ENCODE results near the gene AMH. TPM values are rescaled to one million over a fixed set of nuclear protein-coding genes. Genes with fewer than 3 reads are reported as not detected.
A peak's percentile ranks its signal among the peaks of the same experiment; 100 is the strongest.
"Not testable (repeated sequence)": the region's sequence is repeated elsewhere in the genome, so short reads cannot be mapped to it uniquely, and the experiment has no call there.

Gene AMH
- total RNA-seq (2021; ENCODE audit: unreplicated experiment), result 21.9 TPM
- 10.3 TPM for polyA plus RNA-seq (2012; ENCODE audit: insufficient read length)
- Bru-seq, nascent RNA, result percentile 45 among the genes with signal in this experiment
- BruChase-seq, experiment 1, labeled RNA remaining after a 2-hour chase, result percentile 66 among the genes with signal in this experiment
- BruChase-seq, experiment 2, labeled RNA remaining after a 6-hour chase, result percentile 82 among the genes with signal in this experiment
- long read RNA-seq, transcript AMH-202 (3 exons, 1,686 nt), result major isoform, 25 of 36 reads
- long read RNA-seq, partial matches to known transcripts, result 1 of 36 reads
- long read RNA-seq, other reads (novel, unspliced or antisense), result 10 of 36 reads

- DNase-seq (ENCODE audit: low read depth, low spot score), result no peak
- H3K27ac ChIP-seq (ENCODE audit: low read length), result no peak within 1 kb of the TSS
- no peaks in the 10 kb centered on the region for H3K27me3 ChIP-seq (ENCODE audit: control insufficient read depth, insufficient read depth, low read length)
- H3K36me3 ChIP-seq (ENCODE audit: control insufficient read depth, insufficient read depth, low read length), result no peaks in the 10 kb centered on the region
- ChIA-PET CTCF (no interaction called here), POLR2A (interaction anchor here (0.5 kb wide), 1 partner anchor 9 kb away, joined by 3 read pairs; no protein-coding TSS in a partner anchor)
- peaks cover 7% of the 10 kb centered on the region for H3K4me1 ChIP-seq (ENCODE audit: control insufficient read depth, insufficient read depth, low read length)
- H3K4me3 ChIP-seq (ENCODE audit: low read depth in 2 of 2, low read length in 2 of 2), result no peak within 1 kb of the TSS
- in situ Hi-C loops (cut with HindIII; ENCODE audit: low pct_unique_long_range_greater_than_20kb, low sequenced_read_pairs), result no loop called here
- no peaks in the 10 kb centered on the region for H3K9me3 ChIP-seq (ENCODE audit: control insufficient read depth, insufficient read depth, low read depth, low read length)
- ATAC-seq, result peak; percentile 36
- TF ChIP-seq SIN3A (IDR thresholded peaks at IDR 0.05; ENCODE audit: borderline replicate concordance, insufficient read depth, low read depth, low read length), result 0 out of 2 replicates have a peak, but pooled peaks have one; percentile 22
- TF ChIP-seq, protein P1, sequence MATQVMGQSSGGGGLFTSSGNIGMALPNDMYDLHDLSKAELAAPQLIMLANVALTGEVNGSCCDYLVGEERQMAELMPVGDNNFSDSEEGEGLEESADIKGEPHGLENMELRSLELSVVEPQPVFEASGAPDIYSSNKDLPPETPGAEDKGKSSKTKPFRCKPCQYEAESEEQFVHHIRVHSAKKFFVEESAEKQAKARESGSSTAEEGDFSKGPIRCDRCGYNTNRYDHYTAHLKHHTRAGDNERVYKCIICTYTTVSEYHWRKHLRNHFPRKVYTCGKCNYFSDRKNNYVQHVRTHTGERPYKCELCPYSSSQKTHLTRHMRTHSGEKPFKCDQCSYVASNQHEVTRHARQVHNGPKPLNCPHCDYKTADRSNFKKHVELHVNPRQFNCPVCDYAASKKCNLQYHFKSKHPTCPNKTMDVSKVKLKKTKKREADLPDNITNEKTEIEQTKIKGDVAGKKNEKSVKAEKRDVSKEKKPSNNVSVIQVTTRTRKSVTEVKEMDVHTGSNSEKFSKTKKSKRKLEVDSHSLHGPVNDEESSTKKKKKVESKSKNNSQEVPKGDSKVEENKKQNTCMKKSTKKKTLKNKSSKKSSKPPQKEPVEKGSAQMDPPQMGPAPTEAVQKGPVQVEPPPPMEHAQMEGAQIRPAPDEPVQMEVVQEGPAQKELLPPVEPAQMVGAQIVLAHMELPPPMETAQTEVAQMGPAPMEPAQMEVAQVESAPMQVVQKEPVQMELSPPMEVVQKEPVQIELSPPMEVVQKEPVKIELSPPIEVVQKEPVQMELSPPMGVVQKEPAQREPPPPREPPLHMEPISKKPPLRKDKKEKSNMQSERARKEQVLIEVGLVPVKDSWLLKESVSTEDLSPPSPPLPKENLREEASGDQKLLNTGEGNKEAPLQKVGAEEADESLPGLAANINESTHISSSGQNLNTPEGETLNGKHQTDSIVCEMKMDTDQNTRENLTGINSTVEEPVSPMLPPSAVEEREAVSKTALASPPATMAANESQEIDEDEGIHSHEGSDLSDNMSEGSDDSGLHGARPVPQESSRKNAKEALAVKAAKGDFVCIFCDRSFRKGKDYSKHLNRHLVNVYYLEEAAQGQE (IDR thresholded peaks at IDR 0.05; ENCODE audit: insufficient read depth in 1 of 2, low read depth in 2 of 2, low read length in 1 of 2), result no peak
- peak; percentile 54; the same call in 1 of the 2 replicates for TF ChIP-seq POLR2AphosphoS5 (IDR thresholded peaks at IDR 0.05; ENCODE audit: low read depth, low read length)
- intact Hi-C loops (cut with micrococcal nuclease; ENCODE audit: unreplicated experiment), result no loop called here
- BruUV-seq (replicated peaks), result no TSS peak
These were observed at the start of gene AMH for GRCh38 chr19:2249010-2249866. Gene AMH, plus strand, starts transcription at chr19:2249323. Its CDS starts 10 bp downstream, at chr19:2249333.

- TF ChIP-seq, protein P1 (IDR thresholded peaks at IDR 0.05; ENCODE audit: insufficient read depth in 1 of 2, low read depth in 2 of 2, low read length in 1 of 2), result no peak
- TF ChIP-seq POLR2AphosphoS5 (IDR thresholded peaks at IDR 0.05; ENCODE audit: low read depth, low read length) (no peak), SIN3A (IDR thresholded peaks at IDR 0.05; ENCODE audit: borderline replicate concordance, insufficient read depth, low read depth, low read length) (no peak), CTCF (IDR thresholded peaks at IDR 0.05) (no peak), TCF7L2 (IDR thresholded peaks at IDR 0.05; ENCODE audit: low read depth, low read length) (no peak)
- in situ Hi-C loops (cut with HindIII; ENCODE audit: low pct_unique_long_range_greater_than_20kb, low sequenced_read_pairs) (no loop called here), intact Hi-C loops (cut with micrococcal nuclease; ENCODE audit: unreplicated experiment) (no loop called here)
- ATAC-seq (no peak), DNase-seq (ENCODE audit: low read depth, low spot score) (no peak)
- BruUV-seq (replicated peaks), result no TSS peak
- ChIA-PET CTCF (interaction anchor here (0.6 kb wide), 1 partner anchor 42 kb away, joined by 4 read pairs; no protein-coding TSS in a partner anchor), POLR2A (no interaction called here)
- no peaks in the 10 kb centered on the region for H3K4me1 ChIP-seq (ENCODE audit: control insufficient read depth, insufficient read depth, low read length)
- no peaks in the 10 kb centered on the region for H3K36me3 ChIP-seq (ENCODE audit: control insufficient read depth, insufficient read depth, low read length)
- no peaks in the 10 kb centered on the region for H3K9me3 ChIP-seq (ENCODE audit: control insufficient read depth, insufficient read depth, low read depth, low read length)
- no peak overlapping the region for H3K4me3 ChIP-seq (ENCODE audit: low read depth in 2 of 2, low read length in 2 of 2)
- H3K27me3 ChIP-seq (ENCODE audit: control insufficient read depth, insufficient read depth, low read length), result no peaks in the 10 kb centered on the region
- no peak overlapping the region for H3K27ac ChIP-seq (ENCODE audit: low read length)
These were observed 49.1 kb upstream of the AMH start for GRCh38 chr19:2199861-2200623.

DNA sequence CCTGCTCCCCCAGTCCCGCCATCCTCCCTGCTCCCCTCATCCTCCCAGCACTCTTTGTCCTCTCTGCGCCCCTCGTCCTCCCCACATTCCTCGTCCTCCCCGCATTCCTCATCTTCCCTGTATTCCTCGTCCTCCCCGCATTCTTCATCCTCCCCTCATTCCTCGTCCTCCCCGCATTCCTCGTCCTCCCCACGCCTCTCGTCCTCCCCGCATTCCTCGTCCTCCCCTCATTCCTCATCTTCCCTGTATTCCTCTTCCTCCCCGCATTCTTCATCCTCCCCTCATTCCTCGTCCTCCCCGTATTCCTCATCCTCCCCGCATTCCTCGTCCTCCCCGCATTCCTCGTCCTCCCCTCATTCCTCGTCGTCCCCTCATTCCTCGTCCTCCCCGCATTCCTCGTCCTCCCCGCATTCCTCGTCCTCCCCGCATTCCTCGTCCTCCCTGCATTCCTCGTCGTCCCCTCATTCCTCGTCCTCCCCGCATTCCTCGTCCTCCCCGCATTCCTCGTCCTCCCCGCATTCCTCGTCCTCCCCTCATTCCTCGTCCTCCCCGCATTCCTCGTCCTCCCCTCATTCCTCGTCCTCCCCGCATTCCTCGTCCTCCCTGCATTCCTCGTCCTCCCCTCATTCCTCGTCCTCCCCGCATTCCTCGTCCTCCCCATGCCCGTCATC is 48.4 kb upstream of the AMH start:
- POLR2A ChIA-PET; DNase-seq (ENCODE audit: low read depth, low spot score); CTCF ChIA-PET; H3K9me3 ChIP-seq (ENCODE audit: control insufficient read depth, insufficient read depth, low read depth, low read length); BruUV-seq (replicated peaks); intact Hi-C loops (cut with micrococcal nuclease; ENCODE audit: unreplicated experiment); H3K4me3 ChIP-seq (ENCODE audit: low read depth in 2 of 2, low read length in 2 of 2); H3K27me3 ChIP-seq (ENCODE audit: control insufficient read depth, insufficient read depth, low read length); in situ Hi-C loops (cut with HindIII; ENCODE audit: low pct_unique_long_range_greater_than_20kb, low sequenced_read_pairs); H3K36me3 ChIP-seq (ENCODE audit: control insufficient read depth, insufficient read depth, low read length); ATAC-seq; H3K4me1 ChIP-seq (ENCODE audit: control insufficient read depth, insufficient read depth, low read length); H3K27ac ChIP-seq (ENCODE audit: low read length): not testable (repeated sequence)
